Measurements from ENCODE around the gene SLC35E4. TPM values are rescaled to one million over a fixed set of nuclear protein-coding genes. Genes with fewer than 3 reads are reported as not detected.

SLC35E4 gene
- total and polyA plus RNA-seq, 2 donors (not counting 1 experiment from before 2014, with no cell fraction given): 0.39 to 3.4 TPM

- ATAC-seq (ENCODE audit: low read depth) (no peak), DNase-seq (no peak)
- Histone ChIP-seq H2AFZ (ENCODE audit: insufficient read depth, low read depth, low read length, poor library complexity, severe bottlenecking) (no peak overlapping the region), H3K4me1 (ENCODE audit: control insufficient read depth in 2 of 2, insufficient read depth in 2 of 2, low read length in 2 of 2) (peaks cover 7% of the 10 kb centered on the region in 2 donors), H3K36me3 (replicated peaks in 1 of 2; ENCODE audit: control extremely low read depth in 1 of 2, control insufficient read depth in 1 of 2, extremely low read depth in 1 of 2, insufficient read depth in 2 of 2, low read length in 1 of 2) (no peaks in the 10 kb centered on the region), H3K9ac (ENCODE audit: low read length) (no peak overlapping the region), H3K4me3 (ENCODE audit: control extremely low read depth in 1 of 5, extremely low read depth in 1 of 5, insufficient read depth in 1 of 5, low read depth in 2 of 5, low read length in 4 of 5) (no peak overlapping the region), H3K9me3 (ENCODE audit: control extremely low read depth in 1 of 3, control insufficient read depth in 2 of 3, insufficient read depth in 1 of 3, low read length in 2 of 3) (no peaks in the 10 kb centered on the region), H3K27me3 (replicated peaks in 1 of 4; ENCODE audit: control extremely low read depth in 1 of 4, control insufficient read depth in 3 of 4, insufficient read depth in 4 of 4, low read length in 3 of 4) (peaks cover 0 to 25% (median 7%) of the 10 kb centered on the region in 4 experiments), H3K79me2 (ENCODE audit: control insufficient read depth, insufficient read depth, low read length) (no peaks in the 10 kb centered on the region), H3K27ac (ENCODE audit: low read length in 2 of 2) (no peak overlapping the region), H4K20me1 (ENCODE audit: control insufficient read depth, insufficient read depth, low read length, poor library complexity, severe bottlenecking) (no peaks in the 10 kb centered on the region), H3K4me2 (replicated peaks; ENCODE audit: low read depth, low read length, poor library complexity, severe bottlenecking) (no peak overlapping the region)
- peaks cover 31% of the 10 kb centered on the region for H3K27me3 Mint-ChIP-seq
- WGBS (ENCODE audit: insufficient coverage): no CpG with 5 or more reads among the region's 1 CpG
- intact Hi-C loops (cut with micrococcal nuclease): no loop called here
- no peak overlapping the region for H3K4me3 Mint-ChIP-seq
- ChIA-PET POLR2A (no interaction called here), CTCF (no interaction called here)
- no peaks in the 10 kb centered on the region for H3K9me3 Mint-ChIP-seq (ENCODE audit: insufficient read depth)
- no peak overlapping the region for H3K27ac Mint-ChIP-seq
- peaks cover 3% of the 10 kb centered on the region for H3K4me1 Mint-ChIP-seq
- no peak for TF ChIP-seq CTCF (IDR thresholded peaks at IDR 0.05)
- no peak for TF ChIP-seq EZH2 (IDR thresholded peaks at IDR 0.05; ENCODE audit: borderline replicate concordance, insufficient read depth, low read depth, low read length, poor library complexity, severe bottlenecking)
Measured at GRCh38 chr22:30689622-30690021, 54.0 kb downstream of the SLC35E4 start.

GRCh38 chr22:30691204-30691603 is 55.6 kb downstream of the SLC35E4 start:
- intact Hi-C loops (cut with micrococcal nuclease): no loop called here
- no CpG with 5 or more reads among the region's 1 CpG for WGBS (ENCODE audit: insufficient coverage)

More at GRCh38 chr22:30691204-30691603, 55.6 kb downstream of the SLC35E4 start:
- no peak overlapping the region for H3K4me3 Mint-ChIP-seq
- no peaks in the 10 kb centered on the region for H3K9me3 Mint-ChIP-seq (ENCODE audit: insufficient read depth)
- no peak overlapping the region for H3K27ac ChIP-seq (ENCODE audit: low read length in 2 of 2)
- CTCF ChIA-PET: interaction anchor here (1.2 kb wide), 1 partner anchor 10 kb away, joined by 3 read pairs; no protein-coding TSS in a partner anchor
- H3K4me1 Mint-ChIP-seq: peaks cover 7% of the 10 kb centered on the region
- H3K9me3 ChIP-seq (ENCODE audit: control extremely low read depth in 1 of 3, control insufficient read depth in 2 of 3, insufficient read depth in 1 of 3, low read length in 2 of 3): no peaks in the 10 kb centered on the region
- POLR2A ChIA-PET: no interaction called here
- H3K4me3 ChIP-seq (ENCODE audit: control extremely low read depth in 1 of 5, extremely low read depth in 1 of 5, insufficient read depth in 1 of 5, low read depth in 2 of 5, low read length in 4 of 5): no peak overlapping the region
- H2AFZ ChIP-seq (ENCODE audit: insufficient read depth, low read depth, low read length, poor library complexity, severe bottlenecking): no peak overlapping the region
- DNase-seq (no peak), ATAC-seq (ENCODE audit: low read depth) (no peak)
- H3K27ac Mint-ChIP-seq: no peak overlapping the region
- no peak overlapping the region for H3K4me2 ChIP-seq (replicated peaks; ENCODE audit: low read depth, low read length, poor library complexity, severe bottlenecking)
- H3K79me2 ChIP-seq (ENCODE audit: control insufficient read depth, insufficient read depth, low read length): no peaks in the 10 kb centered on the region
- H3K36me3 ChIP-seq (replicated peaks in 1 of 2; ENCODE audit: control extremely low read depth in 1 of 2, control insufficient read depth in 1 of 2, extremely low read depth in 1 of 2, insufficient read depth in 2 of 2, low read length in 1 of 2): no peaks in the 10 kb centered on the region
- H4K20me1 ChIP-seq (ENCODE audit: control insufficient read depth, insufficient read depth, low read length, poor library complexity, severe bottlenecking): no peaks in the 10 kb centered on the region
- H3K27me3 ChIP-seq (replicated peaks in 1 of 4; ENCODE audit: control extremely low read depth in 1 of 4, control insufficient read depth in 3 of 4, insufficient read depth in 4 of 4, low read length in 3 of 4): peaks cover 0 to 35% (median 12%) of the 10 kb centered on the region in 4 experiments
- peaks cover 37% of the 10 kb centered on the region for H3K27me3 Mint-ChIP-seq
- no peak for TF ChIP-seq EZH2 (IDR thresholded peaks at IDR 0.05; ENCODE audit: borderline replicate concordance, insufficient read depth, low read depth, low read length, poor library complexity, severe bottlenecking)
- TF ChIP-seq CTCF (IDR thresholded peaks at IDR 0.05): no peak
- H3K9ac ChIP-seq (ENCODE audit: low read length): no peak overlapping the region
- peaks cover 7 to 12% of the 10 kb centered on the region in 2 donors for H3K4me1 ChIP-seq (ENCODE audit: control insufficient read depth in 2 of 2, insufficient read depth in 2 of 2, low read length in 2 of 2)
